H1 (cell line): ENCODE results near the gene THAP9.

Experiments used
- ATF3 ChIP-seq: IDR thresholded peaks from 2 replicates; pipeline ENCODE4 v1.6.1; 2011; ENCODE audit warnings: low read depth, mild to moderate bottlenecking, low read length; ENCODE audit not compliant: insufficient read depth
- BRCA1 ChIP-seq: IDR thresholded peaks from 2 replicates; pipeline ENCODE4 v1.6.1; 2012; ENCODE audit warnings: low read depth, low read length, improper control_type of control experiment
- CTCF ChIP-seq, 3 experiments: IDR thresholded peaks; 1 replicate in 2 of 3; 2 replicates in 1 of 3; pipeline versions ENCODE4 v1.5.1 to v1.6.1; 2011; ENCODE audit warnings: low read length in 3 of 3, mild to moderate bottlenecking in 3 of 3, inconsistent platforms in 2 of 3, low read depth in 1 of 3, moderate library complexity in 1 of 3; ENCODE audit not compliant: insufficient read depth in 1 of 3; ENCODE audit errors: control extremely low read depth in 1 of 3
- MAX ChIP-seq: IDR thresholded peaks from 2 replicates; pipeline ENCODE4 v1.6.1; 2012; ENCODE audit warnings: inconsistent platforms
- POLR2A ChIP-seq, 2 experiments: IDR thresholded peaks; 1 replicate in 1 of 2; 2 replicates in 1 of 2; pipeline ENCODE4 v1.6.1; 2011; ENCODE audit warnings: low read depth in 2 of 2, low read length in 2 of 2, mild to moderate bottlenecking in 2 of 2; ENCODE audit errors: control extremely low read depth in 1 of 2
- POLR2AphosphoS5 ChIP-seq: IDR thresholded peaks from 2 replicates; pipeline ENCODE4 v1.6.1; 2011; ENCODE audit warnings: low read depth, low read length
- SIN3A ChIP-seq, 2 experiments: IDR thresholded peaks in 1 of 2; conservative IDR thresholded peaks in 1 of 2; 2 replicates each; pipeline ENCODE4 v1.6.1; 2011 to 2012; ENCODE audit warnings: low read length in 2 of 2, improper control_type of control experiment in 1 of 2, low read depth in 1 of 2, mild to moderate bottlenecking in 1 of 2
- SP2 ChIP-seq: IDR thresholded peaks from 2 replicates; pipeline ENCODE4 v1.6.1; 2012; ENCODE audit warnings: mild to moderate bottlenecking, low read length, inconsistent platforms
- ZNF274 ChIP-seq: IDR thresholded peaks from 2 replicates; pipeline ENCODE4 v1.7.0; 2012; ENCODE audit warnings: low read length, borderline replicate concordance; ENCODE audit errors: extremely low read depth

GRCh38 chr4:82898322-82899243 lies 2.0 kb upstream of the THAP9 start:
- TF ChIP-seq MAX = no peak
- TF ChIP-seq ZNF274 = no peak
- TF ChIP-seq ATF3 = no peak
- no peak for TF ChIP-seq CTCF (IDR thresholded peaks at IDR 0.05; ENCODE audit: control extremely low read depth in 1 of 3, insufficient read depth in 1 of 3, low read depth in 1 of 3, low read length in 3 of 3)
- TF ChIP-seq SP2 = no peak
- TF ChIP-seq POLR2AphosphoS5 = no peak
- TF ChIP-seq POLR2A (IDR thresholded peaks at IDR 0.05; ENCODE audit: control extremely low read depth in 1 of 2, low read depth in 2 of 2, low read length in 2 of 2) = no peak; a peak in 1 of 3 replicates
- no peak for TF ChIP-seq BRCA1
- TF ChIP-seq SIN3A (conservative IDR thresholded peaks at IDR 0.05 in 1 of 2, IDR thresholded peaks at IDR 0.05 in 1 of 2; ENCODE audit: low read depth in 1 of 2, low read length in 2 of 2) = no peak
